NCI-H2107 (cell line): ENCODE data around the gene RARS2.
"Not testable (repeated sequence)": the region's sequence is repeated elsewhere in the genome, so short reads cannot be mapped to it uniquely, and the experiment has no call there.

Experiments
- DNase-seq: peaks from one replicate; lab custom pipeline; 2025; lab: John Stamatoyannopoulos, UW

Gene RARS2

GRCh38 chr6:87501809-87502572 lies 87.8 kb downstream of the RARS2 start:
- no peak for DNase-seq

GRCh38 chr6:87498048-87498447 lies 91.7 kb downstream of the RARS2 start:
- DNase-seq: no peak

GRCh38 chr6:87494761-87495422 lies 94.9 kb downstream of the RARS2 start:
- no peak for DNase-seq

DNA sequence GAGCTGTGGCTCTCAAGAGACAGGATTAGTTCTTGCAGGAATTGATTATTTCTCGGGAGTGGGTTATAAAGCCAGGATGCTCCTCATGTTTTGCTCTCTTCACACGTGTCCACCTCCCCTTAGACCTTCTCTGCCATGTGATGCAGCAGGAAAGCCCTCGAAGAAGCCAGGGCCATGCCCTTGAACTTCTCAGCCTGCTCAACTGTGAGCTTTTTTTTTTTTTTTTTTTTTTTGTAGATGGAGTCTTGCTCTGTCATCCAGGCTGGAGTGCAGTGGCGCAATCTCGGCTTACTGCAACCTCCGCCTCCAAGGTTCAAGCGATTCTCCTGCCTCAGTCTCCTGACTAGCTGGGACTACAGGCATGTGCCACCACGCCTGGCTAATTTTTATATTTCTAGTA lies 100.5 kb downstream of the RARS2 start:
- not testable (repeated sequence) for DNase-seq

DNA sequence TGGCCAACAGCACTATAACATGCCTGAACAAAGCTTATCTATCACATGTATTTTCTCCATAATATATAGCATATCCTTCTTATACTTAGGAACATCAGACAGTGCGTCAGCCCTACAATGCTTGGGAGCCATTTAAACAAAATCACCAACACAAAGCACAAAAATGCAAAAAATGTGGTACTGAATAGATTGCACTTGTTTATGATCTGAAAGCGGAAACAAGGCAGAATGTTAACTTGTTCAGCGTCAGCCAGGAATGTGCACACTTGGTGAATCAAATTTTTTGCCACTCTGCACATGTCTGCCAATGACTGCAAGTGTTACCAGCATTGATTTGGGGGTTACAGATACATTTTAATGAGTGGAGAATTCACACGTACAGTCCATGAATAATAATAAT lies 102.2 kb downstream of the RARS2 start:
- no peak for DNase-seq

- DNase-seq: no peak
These were observed 105.3 kb downstream of the RARS2 start for GRCh38 chr6:87484491-87484890.

- DNase-seq: no peak
These were observed 105.9 kb downstream of the RARS2 start for GRCh38 chr6:87483929-87484328.

DNA sequence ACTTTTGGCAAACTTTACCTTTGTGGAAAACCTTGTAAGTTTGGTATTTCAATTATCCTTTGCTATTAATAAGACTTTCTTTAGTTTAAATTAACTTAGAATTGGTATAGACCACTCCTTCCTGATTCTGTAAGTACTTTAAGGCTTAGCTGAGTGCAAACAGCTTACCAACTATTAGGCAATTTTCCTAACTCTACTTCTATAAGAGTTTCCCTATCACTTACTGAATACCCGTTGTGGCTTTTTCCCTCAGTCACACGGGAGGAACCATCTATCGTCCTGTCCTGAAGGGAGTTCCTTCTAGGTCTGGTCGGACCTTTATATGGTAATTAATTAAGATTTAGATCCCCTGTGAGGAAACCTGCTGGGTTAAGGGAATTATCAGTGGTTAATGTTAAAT lies 107.4 kb downstream of the RARS2 start:
- DNase-seq: no peak

DNA sequence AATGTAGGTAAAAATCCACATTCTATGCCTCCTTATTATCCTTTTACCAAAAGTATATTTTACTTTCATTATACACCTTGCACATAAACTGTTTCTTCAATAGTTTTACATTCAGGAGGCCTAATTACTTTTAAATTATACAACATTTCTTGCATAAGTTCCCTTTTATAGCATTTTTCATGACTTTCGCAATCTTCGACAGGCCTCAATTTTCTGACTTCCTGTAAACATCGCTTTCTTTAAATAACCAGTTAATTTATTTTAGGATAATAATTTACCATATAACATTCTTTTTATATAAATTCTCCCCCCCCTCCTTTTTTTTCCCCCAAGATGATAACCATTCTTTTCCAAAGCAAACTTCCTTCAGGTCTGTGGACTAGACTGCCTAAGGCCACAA lies 107.9 kb downstream of the RARS2 start:
- no peak for DNase-seq

- peak; percentile 28 for DNase-seq
These were observed 116.3 kb downstream of the RARS2 start for GRCh38 chr6:87473419-87473903.

GRCh38 chr6:87472525-87473418 lies 117.0 kb downstream of the RARS2 start, which contains the start of gene SLC35A1:
Gene SLC35A1 (plus strand): TSS chr6:87472974. CDS start chr6:87473004, 30 bp downstream.
- DNase-seq: peak; percentile 72

- DNase-seq: no peak
These were observed 124.7 kb downstream of the RARS2 start for GRCh38 chr6:87465051-87465450.
